T-cell (primary cell): ENCODE results near the gene ACTN1. TPM values are rescaled to one million over a fixed set of nuclear protein-coding genes. Genes with fewer than 3 reads are reported as not detected.

Experiments used
- total RNA-seq, 35 experiments: library from RNA in 6 of 35; stranded (reverse) in 6 of 35; fragments of 120-200 nt in 1 of 35; gene quantifications; one replicate each; pipeline versions ENCODE4 v1.2.1 to v1.2.4 and lab custom pipeline; 2013 to 2026

The ACTN1 gene
- total RNA-seq, 5 donors from 2014 or later (not counting 1 experiment from before 2014, with no cell fraction given) = 84.8 to 219 (median 122) TPM

Other genes starting within 250 kb of the ACTN1 start
- gene ZFP36L1, start 186.2 kb downstream of the ACTN1 start, total RNA-seq = 100 to 1,000 TPM; 123 to 253 (median 233) TPM
- 10 to 100 TPM; 60.3 to 80.8 (median 64.2) TPM for gene DCAF5, start 173.8 kb upstream of the ACTN1 start, total RNA-seq
- 10 to 100 TPM in 4 of 5 donors, 1 to 10 TPM in 1; 8.6 to 12.1 (median 10.8) TPM for gene EXD2, start 212.2 kb upstream of the ACTN1 start, total RNA-seq